Fibroblast of peridontal ligament (primary cell): ENCODE results near the gene ANKRD61.
"Not testable (repeated sequence)": the region's sequence is repeated elsewhere in the genome, so short reads cannot be mapped to it uniquely, and the experiment has no call there.

Experiments used
- DNase-seq: peaks from one replicate; pipeline ENCODE4 v3.0.0-alpha.2; 2010; ENCODE audit errors: extremely low read depth

The ANKRD61 gene

DNA sequence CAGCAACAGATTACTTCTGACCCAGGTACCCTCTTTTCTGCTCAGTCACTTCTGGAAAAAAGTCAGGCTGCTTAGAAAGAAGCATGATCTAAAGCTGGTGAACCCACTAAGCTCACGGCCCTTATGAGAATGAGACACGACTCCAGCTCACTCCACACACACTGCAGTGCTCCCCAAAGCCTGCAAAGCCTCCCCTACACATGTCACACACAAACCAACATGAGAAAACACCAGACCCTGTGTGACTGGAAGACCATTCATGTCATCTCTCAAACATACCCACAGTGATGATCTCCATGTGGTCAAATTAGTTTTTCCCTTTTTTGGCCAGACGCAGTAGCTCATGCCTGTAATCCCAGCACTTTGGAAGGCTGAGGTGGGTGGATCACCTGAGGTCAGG is 391 bp downstream of the ANKRD61 start:
- no peak for DNase-seq

DNA sequence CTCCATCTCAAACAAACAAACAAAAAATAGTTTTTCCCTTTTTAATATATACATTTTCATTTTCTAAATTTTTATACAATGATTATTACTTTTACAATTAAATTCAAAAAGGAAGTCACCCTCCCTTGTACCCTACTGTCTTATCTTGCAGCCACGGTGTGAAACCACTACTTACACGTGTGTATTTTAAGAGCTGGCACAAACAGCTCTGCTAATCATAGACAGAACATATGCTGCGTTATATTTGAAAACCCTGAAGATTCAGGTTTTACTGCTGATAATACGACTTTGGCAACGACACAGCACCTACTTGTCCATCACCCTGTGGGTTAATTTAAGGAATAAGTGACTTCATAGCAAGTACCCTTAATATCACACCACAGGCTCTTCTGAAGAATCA is 991 bp downstream of the ANKRD61 start:
- no peak for DNase-seq

DNA sequence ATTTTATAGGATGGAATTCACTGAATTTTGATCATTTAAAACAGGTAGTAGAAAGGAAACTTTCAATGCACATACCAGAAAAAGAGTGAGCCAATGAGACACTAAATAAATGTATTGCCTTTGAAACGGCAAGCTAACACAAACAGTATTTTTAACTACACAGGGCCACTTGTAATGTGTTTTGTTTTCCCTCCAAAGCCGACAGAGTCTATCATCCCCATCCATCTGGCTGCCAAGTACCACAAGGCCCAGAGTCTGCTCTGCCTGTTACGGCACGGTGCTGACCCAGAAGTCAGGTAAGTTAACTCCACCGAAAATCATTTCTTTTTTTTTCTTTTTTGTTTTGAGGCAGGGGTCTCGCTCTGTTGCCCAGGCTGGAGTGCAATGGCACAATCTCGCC is 1.5 kb downstream of the ANKRD61 start:
- no peak for DNase-seq

DNA sequence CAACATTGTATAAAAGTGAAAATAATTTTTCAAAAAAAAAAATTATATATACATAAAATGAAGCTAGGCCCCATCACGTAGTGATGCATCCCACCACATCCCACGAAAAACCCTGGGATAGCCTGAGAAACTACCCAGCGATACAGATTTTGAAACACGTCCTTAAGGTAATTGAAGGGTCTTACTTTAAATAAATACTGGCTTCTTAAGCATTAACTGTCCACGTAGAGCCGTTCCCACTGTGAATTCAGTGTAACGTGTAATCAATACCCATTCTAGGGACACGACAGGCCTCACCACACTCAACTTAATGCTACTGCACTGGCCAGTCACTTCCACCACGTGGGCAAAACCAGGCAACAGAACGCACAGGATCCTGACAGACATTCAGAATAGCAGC is 4.0 kb downstream of the ANKRD61 start:
- no peak for DNase-seq

DNA sequence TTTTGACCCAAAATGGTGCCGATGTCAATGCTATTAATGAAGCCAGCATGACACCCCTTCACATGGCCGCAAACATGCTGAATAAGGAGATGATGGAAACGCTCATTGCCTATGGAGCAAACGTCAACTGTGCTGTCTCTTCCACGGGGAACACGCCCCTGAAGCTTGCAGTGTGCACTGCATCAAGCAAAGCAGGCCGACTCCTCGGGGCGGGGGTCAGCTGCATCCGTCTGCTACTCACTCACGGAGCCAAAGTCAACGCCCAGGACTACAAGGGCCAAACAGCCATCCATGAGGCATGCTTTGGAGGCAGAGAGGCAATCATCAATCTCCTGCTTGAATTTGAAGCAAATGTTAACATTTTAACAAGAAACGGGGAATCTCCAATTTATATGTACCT is 4.5 kb downstream of the ANKRD61 start:
- DNase-seq = no peak

DNA sequence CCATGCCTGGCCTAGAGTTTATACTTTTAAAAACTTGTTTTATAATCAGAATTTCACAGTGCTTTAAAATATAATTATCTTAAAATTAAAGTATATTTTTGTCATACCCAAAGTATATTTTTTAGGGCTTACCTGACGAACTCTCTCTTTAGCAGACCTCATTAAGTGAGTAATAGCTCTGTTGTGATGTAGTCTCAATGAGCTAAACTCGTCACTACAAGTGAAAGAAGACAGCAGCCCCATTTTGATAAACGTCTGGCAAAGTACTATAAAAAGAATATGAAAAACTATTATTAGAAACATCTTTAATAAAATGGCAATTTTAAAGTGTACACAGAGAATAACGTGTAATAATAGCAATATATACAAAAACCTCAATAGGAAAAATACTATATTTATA is 18.6 kb downstream of the ANKRD61 start:
- no peak for DNase-seq

DNA sequence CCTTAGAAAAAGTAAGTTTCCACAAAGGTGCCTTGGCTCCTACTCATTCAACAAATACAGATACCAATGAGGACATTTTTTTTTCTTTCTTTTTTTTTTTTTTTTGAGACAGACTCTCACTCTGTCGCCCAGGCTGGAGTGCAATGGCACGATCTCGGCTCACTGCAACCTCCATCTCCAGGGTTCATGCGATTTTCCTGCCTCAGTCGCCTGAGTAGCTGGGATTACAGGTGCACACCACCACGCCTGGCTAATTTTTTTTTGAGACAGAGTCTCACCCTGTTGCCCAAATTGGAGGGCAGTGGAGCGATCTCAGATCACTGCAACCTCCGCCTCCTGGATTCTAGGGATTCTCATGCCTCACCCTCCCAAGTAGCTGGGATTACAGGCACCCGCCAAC is 20.0 kb downstream of the ANKRD61 start:
- DNase-seq = not testable (repeated sequence)

DNA sequence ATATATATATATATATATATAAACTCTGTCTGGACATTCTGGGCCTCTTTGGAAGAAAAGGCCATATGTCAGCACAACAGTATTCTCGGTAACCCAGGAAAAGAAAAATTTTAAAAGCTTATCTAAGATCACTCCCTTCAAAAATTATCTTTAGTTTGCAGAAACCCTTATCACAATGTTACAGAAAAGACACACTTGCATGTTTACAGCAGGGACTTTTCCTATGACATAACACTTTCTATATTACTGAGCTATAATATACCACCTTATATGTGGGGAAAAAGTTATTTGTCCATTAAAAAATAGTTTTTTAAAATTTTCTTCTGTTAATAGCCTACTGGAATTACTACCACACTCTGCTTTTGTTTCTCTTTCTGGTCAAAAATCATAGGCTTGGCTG is 25.4 kb downstream of the ANKRD61 start:
- no peak for DNase-seq

DNA sequence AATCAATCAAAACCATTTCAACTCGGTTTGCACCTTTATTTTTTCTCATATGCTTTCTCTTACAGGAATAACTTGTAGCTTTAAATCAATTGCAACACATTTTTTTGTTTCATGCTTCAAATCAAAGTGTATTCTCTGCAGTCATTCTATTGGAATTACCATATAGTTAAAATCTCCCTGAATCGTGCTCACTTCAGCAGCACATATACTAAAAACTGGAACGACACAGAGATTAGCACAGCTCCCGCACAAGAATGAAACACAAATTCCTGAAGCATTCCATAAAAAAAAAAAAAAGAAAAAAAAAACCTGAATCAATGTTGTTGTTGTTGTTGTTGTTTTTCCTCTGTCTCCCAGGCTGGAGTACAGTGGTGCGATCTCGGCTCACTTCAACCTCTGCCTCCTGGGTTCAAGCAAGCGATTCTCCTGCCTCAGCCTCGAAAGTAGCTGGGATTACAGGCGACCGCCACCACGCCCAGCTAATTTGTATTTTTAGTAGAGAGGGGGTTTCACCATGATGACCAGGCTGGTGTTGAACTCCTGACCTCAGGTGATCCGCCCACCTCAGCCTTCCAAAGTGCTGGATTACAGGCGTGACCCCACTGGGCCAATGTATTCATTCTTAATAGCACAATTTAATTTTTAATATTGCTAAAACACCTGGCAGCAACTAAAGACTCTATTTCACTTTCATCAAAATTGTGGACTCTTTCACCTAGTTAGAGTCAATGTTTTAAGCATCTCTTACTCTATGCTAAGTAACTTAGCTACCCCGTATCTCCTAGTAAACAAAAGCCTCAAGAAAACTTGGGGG is 26.3 kb downstream of the ANKRD61 start:
- DNase-seq = peak; percentile 7

DNA sequence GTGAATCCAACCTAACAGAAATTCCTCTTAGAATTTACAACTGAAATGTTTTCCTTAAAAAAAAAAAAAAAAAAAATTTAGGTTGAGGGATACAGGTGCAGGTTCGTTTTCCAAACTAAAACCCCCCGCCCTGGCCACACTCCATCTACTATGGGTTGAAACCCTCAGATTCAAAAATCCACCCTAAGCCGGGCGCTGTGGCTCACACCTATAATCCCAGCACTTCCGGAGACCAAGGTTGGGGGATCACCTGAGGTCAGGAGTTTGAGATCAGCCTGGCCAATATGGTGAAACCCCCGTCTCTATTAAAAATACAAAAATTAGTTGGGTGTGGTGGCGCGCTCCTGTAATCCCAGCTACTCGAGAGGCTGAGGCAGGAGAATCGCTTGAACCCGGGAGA is 28.8 kb downstream of the ANKRD61 start:
- DNase-seq = not testable (repeated sequence)

DNA sequence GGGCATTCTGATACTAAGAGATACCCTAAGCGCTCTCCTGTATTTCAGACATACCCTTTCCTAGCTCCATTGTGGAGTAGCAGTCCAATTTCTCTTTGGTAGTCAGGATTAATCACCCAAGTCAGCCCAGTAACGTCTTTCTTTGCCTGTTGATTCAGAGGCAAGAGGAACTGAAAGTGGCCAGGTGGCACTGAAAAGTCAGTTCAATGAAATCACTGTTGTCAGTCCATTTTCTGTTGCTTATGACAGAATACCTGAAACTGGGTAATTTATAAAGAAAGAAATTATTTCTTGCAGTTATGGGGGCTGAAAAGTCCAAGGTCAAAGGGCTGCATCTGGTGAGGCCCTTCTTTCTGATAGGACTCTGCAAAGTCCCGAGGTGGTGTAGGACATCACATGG is 40.2 kb downstream of the ANKRD61 start:
- no peak for DNase-seq

DNA sequence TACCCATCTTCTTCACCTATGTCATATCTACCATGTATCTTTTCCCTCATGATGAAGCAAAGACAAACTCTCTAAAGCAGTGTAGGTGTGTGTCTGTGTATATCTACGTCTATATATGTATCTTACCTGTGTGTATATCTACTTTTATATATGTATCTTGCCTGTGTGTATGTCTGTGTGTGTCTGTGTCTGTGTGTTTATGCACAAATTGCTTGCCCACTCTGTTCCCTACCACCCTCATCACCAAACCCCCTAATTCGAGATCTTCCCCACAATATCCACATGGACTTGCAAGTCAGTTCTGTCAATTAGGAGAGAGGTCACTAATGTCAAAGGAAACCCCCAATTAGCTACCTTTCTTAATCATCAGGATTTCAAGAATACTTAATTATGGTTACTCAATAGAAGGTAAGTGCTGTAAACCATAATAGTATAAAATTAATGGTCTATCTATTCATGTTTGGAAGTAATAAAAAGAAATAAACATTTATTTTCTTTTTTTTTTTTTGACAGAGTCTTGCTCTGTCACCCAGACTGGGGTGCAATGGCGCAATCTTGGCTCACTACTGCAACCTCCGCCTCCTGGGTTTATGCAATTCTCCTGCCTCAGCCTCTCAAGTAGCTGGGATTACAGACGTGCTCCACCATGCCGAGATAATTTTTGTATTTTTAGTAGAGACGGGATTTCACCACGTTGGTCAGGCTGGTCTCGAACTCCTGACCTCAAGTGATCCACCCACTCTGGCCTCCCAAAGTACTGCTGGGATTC is 43.6 kb downstream of the ANKRD61 start:
- DNase-seq = no peak

DNA sequence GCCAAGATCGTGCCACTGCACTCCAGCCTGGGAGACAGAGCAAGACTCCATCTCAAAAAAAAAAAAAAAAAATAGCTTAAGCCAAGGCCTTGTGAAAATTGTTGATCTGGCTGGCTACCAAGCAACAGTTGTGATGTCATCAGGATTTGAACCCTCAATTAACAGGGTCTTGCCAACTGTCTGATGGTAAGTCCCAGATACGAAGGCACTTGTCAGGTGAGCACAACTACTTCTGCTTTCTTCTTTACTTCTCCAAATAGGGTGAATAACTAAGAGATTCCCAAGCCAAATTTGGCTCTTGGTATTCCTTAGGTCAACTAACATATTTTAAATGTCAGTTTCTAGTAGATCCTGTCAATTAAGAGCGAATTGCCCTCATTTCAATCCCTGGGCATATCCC is 47.4 kb downstream of the ANKRD61 start:
- DNase-seq = no peak

DNA sequence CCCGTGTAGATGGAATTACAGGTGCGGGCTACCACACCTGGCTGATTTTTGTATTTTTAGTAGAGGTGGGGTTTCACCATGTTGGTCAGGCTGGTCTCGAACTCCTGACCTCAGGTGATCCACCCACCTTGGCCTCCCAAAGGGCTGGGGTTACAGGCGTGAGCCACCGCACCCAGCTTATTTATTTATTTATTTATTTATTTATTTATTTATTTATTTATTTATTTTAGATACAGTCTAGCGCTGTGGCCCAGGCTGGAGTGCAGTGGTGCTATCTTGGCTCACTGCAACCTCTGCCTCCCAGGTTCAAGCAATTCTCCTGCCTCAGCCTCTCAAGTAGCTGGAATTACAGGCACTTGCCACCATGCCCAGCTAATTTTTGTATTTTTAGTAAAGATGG is 51.9 kb downstream of the ANKRD61 start:
- DNase-seq = not testable (repeated sequence)
